LNCaP clone FGC (cell line): ENCODE measurements around the gene ANGPTL2.

Experiments used
- DNase-seq: peaks from one replicate; pipeline ENCODE4 v3.0.0-alpha.2; 2011; ENCODE audit warnings: low read depth
- H3K4me3 ChIP-seq: 2 replicates; pipeline ENCODE4 v1.5.1; 2011; ENCODE audit warnings: mild to moderate bottlenecking, low read depth, low read length, control low read depth
- CTCF ChIP-seq: IDR thresholded peaks from 2 replicates; pipeline ENCODE4 v1.5.1; 2012; ENCODE audit warnings: mild to moderate bottlenecking; ENCODE audit not compliant: control insufficient read depth, insufficient read depth; ENCODE audit errors: extremely low read depth

ANGPTL2 gene

DNA sequence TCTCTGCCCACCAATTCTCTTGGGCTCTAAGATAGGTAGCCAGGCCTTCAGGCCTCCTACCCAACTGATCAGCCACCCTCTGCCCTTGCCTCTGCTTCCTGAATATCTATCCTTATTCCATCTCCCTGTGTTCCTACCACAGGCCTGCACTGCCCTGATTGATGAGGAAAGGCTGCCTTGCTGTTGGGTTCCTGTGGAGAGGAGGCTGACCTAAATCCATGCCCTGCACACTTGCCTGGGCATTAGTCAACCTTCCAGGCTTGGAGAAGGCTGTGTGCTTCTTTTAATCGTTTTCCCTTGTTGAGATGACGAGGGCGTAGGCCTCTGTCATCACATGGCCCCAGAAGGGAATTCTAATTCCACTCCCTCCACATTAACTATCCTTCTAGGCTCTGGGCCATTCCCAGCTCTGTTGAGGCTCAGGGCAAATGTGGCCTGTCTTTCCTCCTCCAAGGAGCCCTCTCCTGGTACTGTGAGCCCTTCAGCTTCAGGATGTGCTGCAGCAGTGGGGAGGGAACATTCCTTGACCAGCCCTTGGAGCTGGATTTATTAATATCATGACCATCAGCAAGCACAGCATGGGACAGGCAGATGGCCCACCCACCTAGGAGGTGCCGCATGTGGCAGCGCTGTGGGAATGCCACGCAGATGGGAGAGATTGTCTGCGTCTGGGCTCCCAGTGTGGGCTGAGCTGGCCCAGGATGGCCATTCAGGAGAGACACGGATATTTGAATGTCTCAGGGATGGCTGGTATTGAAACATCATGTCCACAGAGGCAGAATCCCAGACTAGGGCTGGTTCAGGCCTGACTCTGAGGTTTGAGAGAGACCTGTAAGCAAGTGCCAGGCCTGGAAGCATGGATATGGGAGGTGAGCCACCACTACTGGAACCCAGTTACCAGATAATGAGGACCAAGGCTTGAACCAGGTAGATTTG is 40.9 kb downstream of the ANGPTL2 start:
- DNase-seq: no peak
- no peak overlapping the region for H3K4me3 ChIP-seq
- TF ChIP-seq CTCF: no peak

- no peak for DNase-seq
- TF ChIP-seq CTCF: no peak
- no peak overlapping the region for H3K4me3 ChIP-seq
These were observed 42.8 kb downstream of the ANGPTL2 start for GRCh38 chr9:127079446-127080140.

DNA sequence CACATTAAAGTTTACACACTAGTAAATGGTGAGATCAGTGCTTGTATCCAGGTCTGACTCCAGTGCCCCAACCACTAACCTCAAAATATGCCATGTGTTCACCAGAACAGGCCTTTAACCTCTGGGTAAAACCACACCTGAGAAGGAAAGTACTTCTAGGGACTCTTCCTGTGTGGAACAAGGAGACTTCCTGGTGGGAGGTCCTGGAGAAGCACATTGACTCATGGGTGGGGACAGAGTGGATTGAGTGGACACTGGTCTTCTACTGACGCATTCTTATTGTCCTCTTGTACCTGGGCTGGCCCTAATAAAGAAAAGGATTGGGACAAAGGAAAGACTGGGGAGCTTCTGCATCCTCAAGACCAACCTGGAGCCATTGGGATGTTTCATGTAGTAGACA is 43.4 kb downstream of the ANGPTL2 start:
- no peak for DNase-seq
- TF ChIP-seq CTCF: no peak
- H3K4me3 ChIP-seq: no peak overlapping the region

DNA sequence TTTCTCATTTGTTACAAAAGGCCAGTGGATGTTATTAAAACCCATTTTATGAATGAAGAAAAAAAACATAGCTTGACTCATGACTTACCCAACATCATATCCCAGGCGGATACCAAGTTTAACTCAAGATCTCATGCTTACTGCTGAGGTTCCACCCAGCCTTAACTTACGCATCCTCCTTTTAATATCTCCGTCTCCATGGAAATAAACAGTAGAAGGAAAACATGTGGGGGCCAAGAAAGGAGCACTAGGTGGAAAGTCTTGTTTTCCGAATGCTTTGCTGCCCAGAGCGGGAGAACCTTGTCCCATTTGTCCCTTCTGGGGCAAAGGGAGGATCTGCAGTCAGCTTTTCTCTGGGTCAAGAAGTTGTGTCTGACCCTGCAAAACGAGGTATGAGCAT is 44.1 kb downstream of the ANGPTL2 start:
- no peak overlapping the region for H3K4me3 ChIP-seq
- TF ChIP-seq CTCF: no peak

DNA sequence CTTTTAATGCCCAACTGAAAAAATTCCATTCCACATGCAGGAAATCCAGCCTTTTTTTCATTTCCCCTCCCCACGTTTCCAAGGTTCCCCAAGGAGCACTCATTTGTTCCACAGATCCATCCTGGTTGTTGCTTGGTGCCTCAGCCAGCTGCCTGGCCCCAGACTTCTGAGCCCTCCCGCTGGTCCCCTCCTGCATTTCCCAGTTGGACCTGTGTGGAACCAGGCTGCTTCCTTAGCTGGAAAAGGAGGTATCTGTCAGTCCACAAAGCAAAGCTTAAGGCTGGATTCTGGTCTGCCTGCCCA is 44.8 kb downstream of the ANGPTL2 start:
- no peak for TF ChIP-seq CTCF
- no peak overlapping the region for H3K4me3 ChIP-seq
- no peak for DNase-seq

More for the DNA sequence above, 44.1 kb downstream of the ANGPTL2 start:
- DNase-seq: no peak

GRCh38 chr9:127076860-127077643 is 45.4 kb downstream of the ANGPTL2 start:
- no peak for TF ChIP-seq CTCF

More at GRCh38 chr9:127076860-127077643, 45.4 kb downstream of the ANGPTL2 start:
- no peak overlapping the region for H3K4me3 ChIP-seq
- DNase-seq: no peak
